Uterus (tissue), 4 donors: ENCODE measurements around the gene FSHR. TPM values are rescaled to one million over a fixed set of nuclear protein-coding genes. Genes with fewer than 3 reads are reported as not detected.

Experiments used
- DNase-seq, 2 donors: peaks; one replicate each; pipeline ENCODE4 v3.0.0-alpha.2; 2019 to 2020
- H3K27ac ChIP-seq, 2 donors: fragments of 200-600 bp; sonication (generic); 1 replicate in 1 of 2; 2 replicates in 1 of 2; pipeline ENCODE4 v1.5.1; 2016 to 2018
- H3K27me3 ChIP-seq, 2 donors: fragments of 200-600 bp; sonication (generic); one replicate each; pipeline ENCODE4 v1.5.1; 2018 to 2019; ENCODE audit warnings: control low read depth in 1 of 2
- H3K36me3 ChIP-seq, 2 donors: fragments of 200-600 bp; sonication (generic); one replicate each; pipeline ENCODE4 v1.5.1; 2019; ENCODE audit warnings: control low read depth in 1 of 2
- H3K4me1 ChIP-seq, 2 donors: fragments of 200-600 bp; sonication (generic); one replicate each; pipeline ENCODE4 v1.5.1; 2018 to 2019; ENCODE audit warnings: control low read depth in 1 of 2
- H3K4me3 ChIP-seq, 2 donors: fragments of 200-600 bp; sonication (generic); 1 replicate in 1 of 2; 2 replicates in 1 of 2; pipeline ENCODE4 v1.5.1; 2018 to 2019; ENCODE audit warnings: mild to moderate bottlenecking in 1 of 2
- H3K9me3 ChIP-seq, 2 donors: fragments of 200-600 bp; sonication (generic); one replicate each; pipeline ENCODE4 v1.5.1; 2019; ENCODE audit warnings: control low read depth in 1 of 2
- POLR2A ChIP-seq, 2 donors: fragments of 450-650 bp; IDR thresholded peaks; one replicate each; pipeline ENCODE4 v1.6.1; 2016; ENCODE audit warnings: antibody characterized with exemption in 2 of 2, mild to moderate bottlenecking in 1 of 2, moderate library complexity in 1 of 2
- intact Hi-C: fragments of 100-400 bp; cut with DNase I; formaldehyde crosslinking; loops from one replicate; pipeline ENCODE4 v1.15.1; 2023; ENCODE audit warnings: low total_unique reads
- total RNA-seq, 4 donors: library from RNA; depleted of rRNA in 3 of 4; stranded (reverse); fragments of >200 nt in 3 of 4; gene quantifications; one replicate each; pipeline versions ENCODE4 v1.1.0 to v1.2.4, GENCODE V29; 2014 to 2023
- TF ChIP-seq, protein P1 (sequence below), 4 experiments: fragments of 200-600 bp in 2 of 4; fragments of 450-650 bp in 2 of 4; sonication (generic) in 2 of 4; IDR thresholded peaks; one replicate each; pipeline ENCODE4 v1.5.1; 2016 to 2019; ENCODE audit warnings: antibody characterized with exemption in 4 of 4, mild to moderate bottlenecking in 2 of 4, moderate library complexity in 1 of 4
- donor health status: DM: yes; HTN: yes; CAD: no.

The FSHR gene
- total RNA-seq, 4 donors from 2014 or later: not detected

DNA sequence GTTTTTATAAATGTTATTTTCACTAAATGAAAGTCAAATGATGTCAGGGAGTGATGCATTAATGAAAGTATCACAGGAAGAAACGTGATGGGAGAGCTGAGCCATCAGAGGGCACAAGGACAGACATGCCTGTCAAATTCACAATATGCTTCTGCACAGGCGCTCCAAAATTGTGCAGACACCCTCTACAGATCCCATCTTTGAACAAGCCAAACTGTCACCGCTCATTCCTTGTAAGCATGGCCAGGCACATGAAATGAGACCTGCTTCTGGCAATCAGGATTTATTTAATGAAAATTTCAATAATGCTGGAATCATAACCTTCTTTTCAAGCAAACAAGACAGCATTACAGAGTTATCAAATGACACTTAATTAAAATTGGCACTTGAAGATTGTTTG lies 20.4 kb upstream of the FSHR start:
- Histone ChIP-seq H3K27me3 (no peaks in the 10 kb centered on the region), H3K27ac (no peak overlapping the region), H3K36me3 (no peaks in the 10 kb centered on the region), H3K9me3 (no peaks in the 10 kb centered on the region), H3K4me3 (no peak overlapping the region), H3K4me1 (no peaks in the 10 kb centered on the region)
- DNase-seq: no peak
- no peak for TF ChIP-seq POLR2A (IDR thresholded peaks at IDR 0.05)
- TF ChIP-seq, protein P1, sequence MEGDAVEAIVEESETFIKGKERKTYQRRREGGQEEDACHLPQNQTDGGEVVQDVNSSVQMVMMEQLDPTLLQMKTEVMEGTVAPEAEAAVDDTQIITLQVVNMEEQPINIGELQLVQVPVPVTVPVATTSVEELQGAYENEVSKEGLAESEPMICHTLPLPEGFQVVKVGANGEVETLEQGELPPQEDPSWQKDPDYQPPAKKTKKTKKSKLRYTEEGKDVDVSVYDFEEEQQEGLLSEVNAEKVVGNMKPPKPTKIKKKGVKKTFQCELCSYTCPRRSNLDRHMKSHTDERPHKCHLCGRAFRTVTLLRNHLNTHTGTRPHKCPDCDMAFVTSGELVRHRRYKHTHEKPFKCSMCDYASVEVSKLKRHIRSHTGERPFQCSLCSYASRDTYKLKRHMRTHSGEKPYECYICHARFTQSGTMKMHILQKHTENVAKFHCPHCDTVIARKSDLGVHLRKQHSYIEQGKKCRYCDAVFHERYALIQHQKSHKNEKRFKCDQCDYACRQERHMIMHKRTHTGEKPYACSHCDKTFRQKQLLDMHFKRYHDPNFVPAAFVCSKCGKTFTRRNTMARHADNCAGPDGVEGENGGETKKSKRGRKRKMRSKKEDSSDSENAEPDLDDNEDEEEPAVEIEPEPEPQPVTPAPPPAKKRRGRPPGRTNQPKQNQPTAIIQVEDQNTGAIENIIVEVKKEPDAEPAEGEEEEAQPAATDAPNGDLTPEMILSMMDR (IDR thresholded peaks at IDR 0.05): no peak
- intact Hi-C loops: no loop called here

GRCh38 chr2:49167131-49167530 lies 12.8 kb upstream of the FSHR start:
- Histone ChIP-seq H3K4me1 (no peaks in the 10 kb centered on the region), H3K27me3 (no peaks in the 10 kb centered on the region), H3K4me3 (no peak overlapping the region), H3K9me3 (no peaks in the 10 kb centered on the region), H3K27ac (no peak overlapping the region), H3K36me3 (no peaks in the 10 kb centered on the region)
- TF ChIP-seq POLR2A (IDR thresholded peaks at IDR 0.05): no peak
- TF ChIP-seq, protein P1 (IDR thresholded peaks at IDR 0.05): no peak
- DNase-seq: no peak
- intact Hi-C loops: no loop called here

DNA sequence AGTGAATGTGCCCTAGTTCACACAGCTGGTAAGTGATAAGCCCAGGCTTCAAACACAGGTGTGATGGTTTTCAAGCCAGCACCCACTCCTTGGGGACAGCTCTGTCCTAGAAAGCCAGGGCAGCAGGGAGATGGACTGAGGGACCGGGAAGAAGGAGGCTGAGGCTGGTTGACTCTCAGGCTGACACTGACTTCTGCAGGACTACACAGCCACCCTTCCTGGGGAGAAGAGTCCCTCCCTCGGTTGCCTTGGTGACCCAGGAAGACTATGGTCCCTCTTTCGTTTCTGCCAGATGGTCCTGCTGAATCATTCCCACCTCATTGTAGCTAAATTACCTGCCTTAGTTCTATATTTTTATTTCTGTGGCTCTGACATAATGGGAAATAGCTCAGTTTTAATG lies 11.3 kb upstream of the FSHR start:
- H3K4me3 ChIP-seq: no peak overlapping the region
- H3K27ac ChIP-seq: no peak overlapping the region
- H3K27me3 ChIP-seq: no peaks in the 10 kb centered on the region
- intact Hi-C loops: no loop called here
- H3K9me3 ChIP-seq: no peaks in the 10 kb centered on the region
- DNase-seq: no peak
- no peaks in the 10 kb centered on the region for H3K36me3 ChIP-seq
- TF ChIP-seq, protein P1 (IDR thresholded peaks at IDR 0.05): no peak
- no peak for TF ChIP-seq POLR2A (IDR thresholded peaks at IDR 0.05)
- no peaks in the 10 kb centered on the region for H3K4me1 ChIP-seq

DNA sequence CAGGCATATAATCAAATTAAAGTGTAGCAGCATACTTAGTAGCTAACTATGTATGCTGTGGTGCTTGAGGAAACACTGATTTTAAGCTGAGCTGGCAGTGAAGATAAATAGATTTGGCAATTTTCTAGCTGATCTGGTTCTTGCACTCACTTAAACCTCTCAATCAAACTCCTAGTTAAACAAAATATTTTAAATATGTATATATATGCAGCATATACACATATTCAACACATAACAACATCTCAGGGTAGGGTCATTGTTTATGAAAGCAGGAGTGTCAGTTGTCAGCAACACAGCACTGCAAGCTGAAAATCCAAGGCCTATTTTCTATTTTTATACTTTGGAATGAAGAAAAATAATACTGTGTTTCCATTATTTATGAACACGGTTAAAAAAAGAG lies 10.4 kb upstream of the FSHR start:
- no peaks in the 10 kb centered on the region for H3K4me1 ChIP-seq
- no peak overlapping the region for H3K27ac ChIP-seq
- no peak for DNase-seq
- intact Hi-C loops: no loop called here
- H3K9me3 ChIP-seq: no peaks in the 10 kb centered on the region
- no peaks in the 10 kb centered on the region for H3K27me3 ChIP-seq
- no peaks in the 10 kb centered on the region for H3K36me3 ChIP-seq
- TF ChIP-seq, protein P1 (IDR thresholded peaks at IDR 0.05): no peak
- TF ChIP-seq POLR2A (IDR thresholded peaks at IDR 0.05): no peak
- H3K4me3 ChIP-seq: no peak overlapping the region

GRCh38 chr2:49162151-49162550 lies 7.8 kb upstream of the FSHR start:
- no peak overlapping the region for H3K27ac ChIP-seq
- intact Hi-C loops: no loop called here
- no peak for DNase-seq
- no peaks in the 10 kb centered on the region for H3K9me3 ChIP-seq
- H3K27me3 ChIP-seq: no peaks in the 10 kb centered on the region
- TF ChIP-seq POLR2A (IDR thresholded peaks at IDR 0.05): no peak
- TF ChIP-seq, protein P1 (IDR thresholded peaks at IDR 0.05): no peak
- no peak overlapping the region for H3K4me3 ChIP-seq
- H3K36me3 ChIP-seq: no peaks in the 10 kb centered on the region
- no peaks in the 10 kb centered on the region for H3K4me1 ChIP-seq
